ENCODE data around the gene OTOS.

DNA sequence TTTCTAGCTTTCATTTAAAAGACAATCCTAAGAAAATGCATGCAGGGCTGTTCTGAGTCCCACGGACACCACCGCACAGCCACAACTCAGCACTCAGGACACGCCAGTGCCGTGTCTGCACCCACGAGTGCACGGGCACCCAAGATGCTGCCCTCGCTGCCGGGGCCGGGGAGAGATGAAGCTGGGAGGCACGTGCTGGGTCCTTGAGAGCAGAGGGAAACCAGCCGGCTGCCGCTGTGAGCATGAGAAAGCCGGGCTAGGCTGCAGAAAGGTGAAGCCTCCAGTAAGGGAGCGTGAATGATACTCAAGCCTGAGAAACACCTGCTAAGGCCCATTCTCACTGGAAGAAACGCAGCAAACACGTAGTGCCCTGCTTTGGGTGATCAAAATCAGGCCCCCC is 9.2 kb downstream of the OTOS start:
- TF ChIP-seq, protein P1, sequence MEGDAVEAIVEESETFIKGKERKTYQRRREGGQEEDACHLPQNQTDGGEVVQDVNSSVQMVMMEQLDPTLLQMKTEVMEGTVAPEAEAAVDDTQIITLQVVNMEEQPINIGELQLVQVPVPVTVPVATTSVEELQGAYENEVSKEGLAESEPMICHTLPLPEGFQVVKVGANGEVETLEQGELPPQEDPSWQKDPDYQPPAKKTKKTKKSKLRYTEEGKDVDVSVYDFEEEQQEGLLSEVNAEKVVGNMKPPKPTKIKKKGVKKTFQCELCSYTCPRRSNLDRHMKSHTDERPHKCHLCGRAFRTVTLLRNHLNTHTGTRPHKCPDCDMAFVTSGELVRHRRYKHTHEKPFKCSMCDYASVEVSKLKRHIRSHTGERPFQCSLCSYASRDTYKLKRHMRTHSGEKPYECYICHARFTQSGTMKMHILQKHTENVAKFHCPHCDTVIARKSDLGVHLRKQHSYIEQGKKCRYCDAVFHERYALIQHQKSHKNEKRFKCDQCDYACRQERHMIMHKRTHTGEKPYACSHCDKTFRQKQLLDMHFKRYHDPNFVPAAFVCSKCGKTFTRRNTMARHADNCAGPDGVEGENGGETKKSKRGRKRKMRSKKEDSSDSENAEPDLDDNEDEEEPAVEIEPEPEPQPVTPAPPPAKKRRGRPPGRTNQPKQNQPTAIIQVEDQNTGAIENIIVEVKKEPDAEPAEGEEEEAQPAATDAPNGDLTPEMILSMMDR (conservative IDR thresholded peaks at IDR 0.05) = no peak
- TF ChIP-seq EZH2 (IDR thresholded peaks at IDR 0.05; ENCODE audit: low read depth) = no peak
